ENCODE measurements around the gene VENTX.

The VENTX gene

GRCh38 chr10:133194151-133194550 is 43.5 kb upstream of the VENTX start:
- TF ChIP-seq GLIS3 (CRISPR knock-in tag; IDR thresholded peaks at IDR 0.05) (no peak), ZNF565 (CRISPR knock-in tag; conservative IDR thresholded peaks at IDR 0.05; ENCODE audit: low read depth) (no peak), PATZ1 (CRISPR knock-in tag; IDR thresholded peaks at IDR 0.05; ENCODE audit: borderline replicate concordance) (no peak), ZFP30 (CRISPR knock-in tag; IDR thresholded peaks at IDR 0.05) (no peak), TOX (CRISPR knock-in tag; IDR thresholded peaks at IDR 0.05; ENCODE audit: borderline replicate concordance) (no peak), OSR1 (CRISPR knock-in tag; IDR thresholded peaks at IDR 0.05) (no peak)
- ATAC-seq, result no peak

- no peak for ATAC-seq
- TF ChIP-seq TOX (CRISPR knock-in tag; IDR thresholded peaks at IDR 0.05; ENCODE audit: borderline replicate concordance), result no peak
- TF ChIP-seq CSRNP3 (CRISPR knock-in tag; IDR thresholded peaks at IDR 0.05), result no peak
- TF ChIP-seq ZNF8 (CRISPR knock-in tag; IDR thresholded peaks at IDR 0.05), result no peak
Measured at GRCh38 chr10:133195096-133195495, 42.6 kb upstream of the VENTX start.

- TF ChIP-seq PPARA (CRISPR knock-in tag; IDR thresholded peaks at IDR 0.05; ENCODE audit: borderline replicate concordance) (no peak), SNAI2 (CRISPR knock-in tag; IDR thresholded peaks at IDR 0.05) (no peak), TCF4 (CRISPR knock-in tag; IDR thresholded peaks at IDR 0.05; ENCODE audit: borderline replicate concordance) (no peak), ZFP30 (CRISPR knock-in tag; IDR thresholded peaks at IDR 0.05) (no peak), CSRNP3 (CRISPR knock-in tag; IDR thresholded peaks at IDR 0.05) (no peak), ZNF8 (CRISPR knock-in tag; IDR thresholded peaks at IDR 0.05) (no peak), BACH2 (CRISPR knock-in tag; IDR thresholded peaks at IDR 0.05; ENCODE audit: borderline replicate concordance) (no peak), POU6F1 (CRISPR knock-in tag; IDR thresholded peaks at IDR 0.05; ENCODE audit: borderline replicate concordance, low read depth) (no peak), OSR1 (CRISPR knock-in tag; IDR thresholded peaks at IDR 0.05) (no peak), ZNF565 (CRISPR knock-in tag; conservative IDR thresholded peaks at IDR 0.05; ENCODE audit: low read depth) (no peak)
- no peak for ATAC-seq
Measured at GRCh38 chr10:133195611-133196010, 42.0 kb upstream of the VENTX start.

DNA sequence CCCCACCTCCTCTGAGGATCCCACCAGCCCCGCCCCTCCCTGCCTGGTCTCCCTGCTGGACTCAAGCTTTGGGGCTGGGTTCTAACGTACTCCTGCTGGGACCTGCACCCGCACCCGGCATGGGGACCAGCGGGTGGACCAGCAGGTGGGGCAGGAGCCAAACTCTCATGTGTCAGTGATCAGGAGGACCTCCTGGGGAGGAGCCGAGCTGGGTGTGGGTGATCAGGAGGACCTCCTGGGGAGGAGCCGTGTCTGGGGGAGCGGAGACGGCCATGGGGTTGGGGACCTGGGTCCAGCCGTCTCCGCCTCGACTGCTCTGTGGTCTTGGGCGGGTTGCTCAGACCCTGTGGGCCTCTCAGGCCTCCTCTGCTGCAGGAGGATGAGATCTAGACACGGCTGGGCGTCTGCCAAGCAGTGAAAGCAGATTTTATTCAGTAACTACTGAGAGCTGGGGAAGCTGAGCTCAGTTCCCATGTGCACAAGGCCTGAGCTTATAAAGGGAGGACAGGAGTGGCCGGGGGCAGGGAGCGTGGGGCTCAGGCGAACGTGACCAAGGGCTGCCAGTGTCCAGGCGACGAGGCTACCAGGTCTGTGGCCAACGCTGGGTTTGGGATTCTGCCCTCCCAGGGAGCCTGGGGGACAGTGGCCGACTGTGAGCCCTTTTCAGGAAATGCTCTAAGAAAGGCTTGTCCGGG is 41.3 kb upstream of the VENTX start:
- no peak for ATAC-seq

More for the DNA sequence above, 41.3 kb upstream of the VENTX start:
- TF ChIP-seq ESRRG (CRISPR knock-in tag; IDR thresholded peaks at IDR 0.05) (no peak), RARB (CRISPR knock-in tag; IDR thresholded peaks at IDR 0.05) (no peak), TCF4 (CRISPR knock-in tag; IDR thresholded peaks at IDR 0.05; ENCODE audit: borderline replicate concordance) (no peak), ZNF565 (CRISPR knock-in tag; conservative IDR thresholded peaks at IDR 0.05; ENCODE audit: low read depth) (no peak), OSR1 (CRISPR knock-in tag; IDR thresholded peaks at IDR 0.05) (no peak), BACH2 (CRISPR knock-in tag; IDR thresholded peaks at IDR 0.05; ENCODE audit: borderline replicate concordance) (no peak), ISL1 (CRISPR knock-in tag; IDR thresholded peaks at IDR 0.05) (no peak), ZC3H10 (CRISPR knock-in tag; IDR thresholded peaks at IDR 0.05) (no peak), CSDC2 (CRISPR knock-in tag; IDR thresholded peaks at IDR 0.05) (no peak), ZNF70 (CRISPR knock-in tag; IDR thresholded peaks at IDR 0.05) (no peak), ZNF8 (CRISPR knock-in tag; IDR thresholded peaks at IDR 0.05) (no peak), TOX (CRISPR knock-in tag; IDR thresholded peaks at IDR 0.05; ENCODE audit: borderline replicate concordance) (no peak), CREB5 (CRISPR knock-in tag; IDR thresholded peaks at IDR 0.05; ENCODE audit: low read depth) (no peak), ZFP30 (CRISPR knock-in tag; IDR thresholded peaks at IDR 0.05) (no peak), PPARA (CRISPR knock-in tag; IDR thresholded peaks at IDR 0.05; ENCODE audit: borderline replicate concordance) (no peak), GLIS3 (CRISPR knock-in tag; IDR thresholded peaks at IDR 0.05) (no peak), ZFP3 (CRISPR knock-in tag; IDR thresholded peaks at IDR 0.05) (no peak)

All from SK-N-SH treated with all-trans-retinoic acid at 6 μM for 48 hours (cell line).